GM12878 (cell line): ENCODE measurements around the gene CNMD. TPM values are rescaled to one million over a fixed set of nuclear protein-coding genes. Genes with fewer than 3 reads are reported as not detected.
A peak's percentile ranks its signal among the peaks of the same experiment; 100 is the strongest.

Experiments
- ATAC-seq: fragments of 200-7000 bp; cut with Tn5 transposase; 3 replicates; pipeline ENCODE4 v1.9.1; 2020; ENCODE audit warnings: mild to moderate bottlenecking, moderate library complexity
- BruUV-seq: library from RNA; stranded (reverse); fragments of 400-500 nt; replicated peaks from 2 replicates; lab custom pipeline; 2021; lab: Mats Ljungman, UMichigan
- CTCF ChIA-PET: fragments of 300-600 bp; sonication (Branson Sonifier 250); formaldehyde crosslinking; extraction: SDS; loops from one replicate; lab custom pipeline; 2021; ENCODE audit warnings: inconsistent platforms; lab: Yijun Ruan, JAX
- POLR2A ChIA-PET: fragments of 350-600 bp; formaldehyde crosslinking; extraction: SDS; loops from one replicate; lab custom pipeline; 2021; ENCODE audit warnings: inconsistent platforms; lab: Charles Lee
- RAD21 ChIA-PET: fragments of 300-600 bp; sonication (Branson Sonifier 250); formaldehyde crosslinking; loops from one replicate; lab custom pipeline; 2023; ENCODE audit warnings: antibody characterized with exemption; ENCODE audit not compliant: unreplicated experiment; lab: Charles Lee
- SMC1A ChIA-PET: fragments of 300-600 bp; sonication (Branson Sonifier 250); formaldehyde crosslinking; loops from one replicate; lab custom pipeline; 2023; ENCODE audit not compliant: unreplicated experiment, uncharacterized antibody; lab: Charles Lee
- DNase-seq: peaks from one replicate; pipeline ENCODE4 v3.0.0-alpha.2; 2011; ENCODE audit warnings: low read depth, low spot score
- FAIRE-seq: peaks from 3 replicates; lab custom pipeline; 2011; peaks lifted over from hg19 to GRCh38; lab: Jason Lieb, UNC
- H2AFZ ChIP-seq: 2 replicates; pipeline ENCODE4 v1.6.0; 2011; ENCODE audit warnings: low read depth, low read length, control low read depth; ENCODE audit not compliant: control insufficient read depth
- H3K27ac ChIP-seq: 2 replicates; pipeline ENCODE4 v1.5.1; 2011; ENCODE audit warnings: control low read depth; ENCODE audit not compliant: control insufficient read depth, insufficient read depth
- H3K27me3 ChIP-seq, 2 experiments: replicated peaks in 1 of 2; 2 replicates each; pipeline versions ENCODE4 v1.6.0 to v1.6.1; 2011; ENCODE audit warnings: low read length in 1 of 2; ENCODE audit not compliant: control insufficient read depth in 2 of 2, insufficient read depth in 2 of 2
- H3K36me3 ChIP-seq, 2 experiments: 2 replicates each; pipeline ENCODE4 v1.5.1; 2011; ENCODE audit warnings: low read length in 1 of 2; ENCODE audit not compliant: control insufficient read depth in 2 of 2, insufficient read depth in 2 of 2
- H3K4me1 ChIP-seq: 2 replicates; pipeline ENCODE4 v1.6.1; 2011; ENCODE audit warnings: mild to moderate bottlenecking, low read length, moderate library complexity, mixed read lengths; ENCODE audit not compliant: control insufficient read depth, insufficient read depth
- H3K4me2 ChIP-seq: 2 replicates; pipeline ENCODE4 v1.6.0; 2011; ENCODE audit warnings: control low read depth; ENCODE audit not compliant: control insufficient read depth, insufficient read depth
- H3K4me3 ChIP-seq: fragments of 200-600 bp; sonication (generic); 2 replicates; pipeline ENCODE4 v1.5.1; 2016
- H3K79me2 ChIP-seq: 2 replicates; pipeline ENCODE4 v1.6.0; 2011; ENCODE audit warnings: low read length; ENCODE audit not compliant: control insufficient read depth, insufficient read depth
- H3K9ac ChIP-seq: 2 replicates; pipeline ENCODE4 v1.8.0; 2011; ENCODE audit warnings: low read length, control low read depth, mixed read lengths; ENCODE audit not compliant: control insufficient read depth, insufficient read depth
- H3K9me3 ChIP-seq: replicated peaks from 3 replicates; pipeline ENCODE4 v1.5.1; 2011; ENCODE audit warnings: mild to moderate bottlenecking, low read length; ENCODE audit not compliant: control insufficient read depth, insufficient read depth
- H4K20me1 ChIP-seq: 2 replicates; pipeline ENCODE4 v1.6.0; 2011; ENCODE audit not compliant: control insufficient read depth, insufficient read depth
- NFYB ChIP-seq: IDR thresholded peaks from 2 replicates; pipeline ENCODE4 v1.6.1; 2011; ENCODE audit warnings: low read depth, mild to moderate bottlenecking, low read length, improper control_type of control experiment, moderate library complexity; ENCODE audit not compliant: insufficient read depth
- RAD51 ChIP-seq: fragments of 450-650 bp; IDR thresholded peaks from 2 replicates; pipeline ENCODE4 v1.6.1; 2016; ENCODE audit warnings: moderate library complexity, mild to moderate bottlenecking, inconsistent platforms
- ZNF687 ChIP-seq: fragments of 450-650 bp; IDR thresholded peaks from 2 replicates; pipeline ENCODE4 v1.6.1; 2017; ENCODE audit warnings: mild to moderate bottlenecking, moderate library complexity
- WGBS: methylation state at CpG from one replicate; pipeline ENCODE4 v1.1.6; 2016; ENCODE audit warnings: low lambda C conversion rate; ENCODE audit not compliant: insufficient replicate concordance, insufficient coverage; ENCODE audit errors: missing lambda C conversion rate; 5-methylcytosine and 5-hydroxymethylcytosine counted together
- in situ Hi-C: fragments of 300-500 bp; cut with MboI; formaldehyde crosslinking; loops from 9 replicates; pipeline ENCODE4 v1.14.3; 2018; ENCODE audit warnings: mixed read lengths
- intact Hi-C: fragments of 100-400 bp; cut with micrococcal nuclease; formaldehyde crosslinking; loops from one replicate; pipeline ENCODE4 v1.14.2; 2022; ENCODE audit not compliant: unreplicated experiment
- polyA plus RNA-seq, 11 experiments: library from polyadenylated mRNA; depleted of rRNA in 4 of 11; unstranded in 6 of 11; stranded (reverse) in 5 of 11; fragments of >200 nt; fragmentation: Nextera tagmentation in 4 of 11; fragmentation: Illumina TruSeq in 1 of 11; extraction: Ambion mirVana in 4 of 11; extraction: Trizol in 1 of 11; gene quantifications; 1 replicate in 1 of 11; 2 replicates in 10 of 11; pipeline versions ENCODE4 v1.2.1 to v1.2.3, GENCODE V29; 2011 to 2016; ENCODE audit warnings: inconsistent platforms in 2 of 11, missing spikeins in 2 of 11, low read depth in 1 of 11
- total RNA-seq, 4 experiments: library from RNA; depleted of rRNA in 3 of 4; stranded (reverse); fragments of >200 nt in 3 of 4; fragmentation: Illumina TruSeq in 1 of 4; extraction: Trizol in 1 of 4; gene quantifications; 2 replicates each; pipeline versions ENCODE4 v1.2.1 to v1.2.3, GENCODE V29; 2013 to 2021
- TF ChIP-seq, protein P1 (sequence below): fragments of 450-650 bp; IDR thresholded peaks from 2 replicates; pipeline ENCODE4 v1.6.1; 2018; ENCODE audit warnings: borderline replicate concordance, mild to moderate bottlenecking; ENCODE audit not compliant: partially characterized antibody

The CNMD gene
- total and polyA plus RNA-seq, 10 of the 15 experiments (the other 5 are each of a cell fraction or from before 2014, with no cell fraction given): 0.31 to 1.6 (median 0.73) TPM

DNA sequence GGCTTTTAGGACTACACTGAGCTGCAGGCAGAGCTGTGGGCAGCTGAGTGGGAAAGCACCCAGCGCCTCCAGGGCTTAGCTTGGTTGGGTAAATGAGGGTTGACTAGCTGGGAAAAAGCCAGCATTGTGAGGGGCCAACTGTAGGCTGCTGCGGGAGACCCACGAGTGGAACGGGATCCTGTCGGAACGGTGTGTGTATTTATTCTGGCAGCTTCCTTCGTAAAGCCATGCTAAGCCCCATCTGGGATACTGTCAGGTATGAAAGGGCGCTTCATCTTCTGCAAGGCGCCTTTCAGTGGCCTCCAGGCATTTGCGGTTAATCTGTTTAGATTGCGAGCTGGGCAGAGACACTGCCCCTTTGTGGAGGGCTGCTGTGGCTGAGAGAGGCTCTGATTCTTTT lies 39.5 kb upstream of the CNMD start (continued):
- no peak for TF ChIP-seq ZNF687

DNA sequence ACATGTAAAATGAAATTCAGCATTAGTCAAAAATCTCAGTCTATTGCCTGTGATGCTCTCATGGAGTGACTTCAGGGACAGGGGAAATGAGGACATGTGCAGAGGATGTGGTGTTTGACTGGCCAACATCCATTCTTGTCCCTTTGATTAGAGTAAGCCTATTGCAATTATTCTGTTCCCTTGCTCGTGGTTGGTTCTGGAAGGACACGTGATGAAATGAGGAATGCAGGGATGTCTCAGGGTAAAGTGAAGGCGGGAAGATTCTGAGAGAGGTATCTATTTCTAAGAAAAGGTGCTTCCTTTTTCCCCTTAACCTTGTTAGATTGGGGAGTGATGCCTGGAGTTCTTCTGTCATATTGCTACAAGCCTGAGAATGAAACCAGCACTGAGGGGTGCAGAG lies 37.1 kb upstream of the CNMD start:
- ChIA-PET SMC1A (interaction anchor here (0.9 to 2.2 kb wide), 6 partner anchors 11 to 50 kb away, joined by 4 to 8 read pairs (median 4); no protein-coding TSS in a partner anchor), CTCF (interaction anchor here (1.2 to 3.2 kb wide), 2 partner anchors 16 to 43 kb away, joined by 6 to 14 read pairs; no protein-coding TSS in a partner anchor), POLR2A (interaction anchor here (0.6 kb wide), 1 partner anchor 50 kb away, joined by 3 read pairs; no protein-coding TSS in a partner anchor)
- no peaks in the 10 kb centered on the region for H4K20me1 ChIP-seq
- H3K36me3 ChIP-seq: no peaks in the 10 kb centered on the region
- peaks cover 0 to 5% of the 10 kb centered on the region in 2 experiments; a peak in 1 of 4 replicates for H3K27me3 ChIP-seq
- no peak overlapping the region for H3K9ac ChIP-seq
- intact Hi-C loops: no loop called here
- H3K4me3 ChIP-seq: no peak overlapping the region
- no peak overlapping the region for H2AFZ ChIP-seq
- FAIRE-seq (no peak), DNase-seq (no peak), ATAC-seq (no peak)
- H3K9me3 ChIP-seq: no peaks in the 10 kb centered on the region
- H3K79me2 ChIP-seq: no peaks in the 10 kb centered on the region
- 36% methylated on average over 3 of the region's 3 CpGs for WGBS
- no peak overlapping the region for H3K27ac ChIP-seq
- BruUV-seq: no TSS peak
- in situ Hi-C loops: no loop called here
- no peaks in the 10 kb centered on the region for H3K4me1 ChIP-seq
- TF ChIP-seq NFYB: peak; percentile 35; the same call in 1 of the 2 replicates
- peak; percentile 19; the same call in 1 of the 2 replicates for TF ChIP-seq RAD51
- TF ChIP-seq, protein P1, sequence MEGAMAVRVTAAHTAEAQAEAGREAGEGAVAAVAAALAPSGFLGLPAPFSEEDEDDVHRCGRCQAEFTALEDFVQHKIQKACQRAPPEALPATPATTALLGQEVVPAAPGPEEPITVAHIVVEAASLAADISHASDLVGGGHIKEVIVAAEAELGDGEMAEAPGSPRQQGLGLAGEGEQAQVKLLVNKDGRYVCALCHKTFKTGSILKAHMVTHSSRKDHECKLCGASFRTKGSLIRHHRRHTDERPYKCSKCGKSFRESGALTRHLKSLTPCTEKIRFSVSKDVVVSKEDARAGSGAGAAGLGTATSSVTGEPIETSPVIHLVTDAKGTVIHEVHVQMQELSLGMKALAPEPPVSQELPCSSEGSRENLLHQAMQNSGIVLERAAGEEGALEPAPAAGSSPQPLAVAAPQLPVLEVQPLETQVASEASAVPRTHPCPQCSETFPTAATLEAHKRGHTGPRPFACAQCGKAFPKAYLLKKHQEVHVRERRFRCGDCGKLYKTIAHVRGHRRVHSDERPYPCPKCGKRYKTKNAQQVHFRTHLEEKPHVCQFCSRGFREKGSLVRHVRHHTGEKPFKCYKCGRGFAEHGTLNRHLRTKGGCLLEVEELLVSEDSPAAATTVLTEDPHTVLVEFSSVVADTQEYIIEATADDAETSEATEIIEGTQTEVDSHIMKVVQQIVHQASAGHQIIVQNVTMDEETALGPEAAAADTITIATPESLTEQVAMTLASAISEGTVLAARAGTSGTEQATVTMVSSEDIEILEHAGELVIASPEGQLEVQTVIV: no peak
- TF ChIP-seq, all 136 proteins: peak for 2
- no peak overlapping the region for H3K4me2 ChIP-seq
- RAD21 ChIA-PET: interaction anchor here (0.8 to 3.8 kb wide), 6 partner anchors 8 to 42 kb away, joined by 3 to 16 read pairs (median 3); no protein-coding TSS in a partner anchor
